Neural crest cell (in vitro differentiated cells): ENCODE measurements around the gene ATP11A. TPM values are rescaled to one million over a fixed set of nuclear protein-coding genes. Genes with fewer than 3 reads are reported as not detected.
A peak's percentile ranks its signal among the peaks of the same experiment; 100 is the strongest.

Experiments used
- DNase-seq: peaks from one replicate; pipeline ENCODE4 v3.0.0; 2021; ENCODE audit warnings: low read depth, mixed read lengths, low spot score
- H3K27ac Mint-ChIP-seq: one replicate; pipeline ENCODE4 v1.8.0; 2021; ENCODE audit warnings: mild to moderate bottlenecking, mixed read lengths; ENCODE audit not compliant: unreplicated experiment
- H3K27me3 Mint-ChIP-seq: 2 replicates; pipeline ENCODE4 v1.8.0; 2021; ENCODE audit warnings: low read depth, mild to moderate bottlenecking, mixed read lengths
- H3K36me3 Mint-ChIP-seq: 2 replicates; pipeline ENCODE4 v1.8.0; 2021; ENCODE audit warnings: low read depth, mild to moderate bottlenecking, mixed read lengths
- H3K4me1 Mint-ChIP-seq: 2 replicates; pipeline ENCODE4 v1.8.0; 2021; ENCODE audit warnings: mixed read lengths
- H3K4me3 Mint-ChIP-seq: one replicate; pipeline ENCODE4 v1.8.0; 2021; ENCODE audit warnings: mild to moderate bottlenecking, mixed read lengths
- H3K9me3 Mint-ChIP-seq: 2 replicates; pipeline ENCODE4 v1.8.0; 2021; ENCODE audit warnings: mixed read lengths
- CTCF ChIP-seq: fragments of 200-600 bp; sonication (generic); conservative IDR thresholded peaks from 2 replicates; pipeline ENCODE4 v1.5.0; 2021; ENCODE audit warnings: antibody characterized with exemption, mild to moderate bottlenecking
- total RNA-seq: library from RNA; stranded (reverse); gene quantifications from 2 replicates; pipeline ENCODE4 v1.2.1, GENCODE V29; 2021

The ATP11A gene
- total RNA-seq, 1 donor from 2014 or later = 97.4 TPM

GRCh38 chr13:112735791-112736190 is 46.0 kb downstream of the ATP11A start:
- Mint-ChIP-seq H3K4me3 (no peak overlapping the region), H3K27me3 (no peaks in the 10 kb centered on the region), H3K9me3 (no peaks in the 10 kb centered on the region), H3K4me1 (peaks cover 60% of the 10 kb centered on the region), H3K36me3 (no peaks in the 10 kb centered on the region), H3K27ac (peak overlapping the region; percentile 67)
- DNase-seq = no peak
- no peak for TF ChIP-seq CTCF

- Mint-ChIP-seq H3K36me3 (no peaks in the 10 kb centered on the region), H3K27me3 (no peaks in the 10 kb centered on the region), H3K9me3 (no peaks in the 10 kb centered on the region), H3K4me1 (peaks cover 54% of the 10 kb centered on the region), H3K27ac (peak overlapping the region; percentile 84), H3K4me3 (no peak overlapping the region)
- DNase-seq = no peak
- TF ChIP-seq CTCF = no peak
Observed at GRCh38 chr13:112737294-112737693, 47.5 kb downstream of the ATP11A start.

- Mint-ChIP-seq H3K36me3 (no peaks in the 10 kb centered on the region), H3K27me3 (no peaks in the 10 kb centered on the region), H3K27ac (no peak overlapping the region), H3K4me1 (peaks cover 44% of the 10 kb centered on the region), H3K9me3 (no peaks in the 10 kb centered on the region), H3K4me3 (no peak overlapping the region)
- no peak for TF ChIP-seq CTCF
- DNase-seq = no peak
Observed at GRCh38 chr13:112738606-112739005, 48.8 kb downstream of the ATP11A start.

- TF ChIP-seq CTCF = no peak
- Mint-ChIP-seq H3K36me3 (no peaks in the 10 kb centered on the region), H3K27me3 (no peaks in the 10 kb centered on the region), H3K4me1 (peaks cover 34% of the 10 kb centered on the region), H3K4me3 (no peak overlapping the region), H3K9me3 (no peaks in the 10 kb centered on the region), H3K27ac (peak overlapping the region; percentile 63)
- no peak for DNase-seq
Observed at GRCh38 chr13:112740502-112741131, 50.8 kb downstream of the ATP11A start.

GRCh38 chr13:112741185-112741755 is 51.4 kb downstream of the ATP11A start:
- TF ChIP-seq CTCF = no peak
- H3K36me3 Mint-ChIP-seq = no peaks in the 10 kb centered on the region
- no peaks in the 10 kb centered on the region for H3K27me3 Mint-ChIP-seq
- DNase-seq = no peak
- H3K27ac Mint-ChIP-seq = peak overlapping the region; percentile 63
- no peak overlapping the region for H3K4me3 Mint-ChIP-seq
- no peaks in the 10 kb centered on the region for H3K9me3 Mint-ChIP-seq
- peaks cover 34% of the 10 kb centered on the region for H3K4me1 Mint-ChIP-seq
